SK-N-SH (cell line): ENCODE measurements around the gene ITGAE.

Experiments used
- EP300 ChIP-seq, 2 experiments: IDR thresholded peaks; 2 replicates each; pipeline versions ENCODE4 v1.4.0 to v1.6.1; 2012; ENCODE audit warnings: borderline replicate concordance in 1 of 2, low read depth in 1 of 2, low read length in 1 of 2
- JUND ChIP-seq: IDR thresholded peaks from 2 replicates; pipeline ENCODE4 v1.4.0; 2012
- POLR2AphosphoS5 ChIP-seq: IDR thresholded peaks from 2 replicates; pipeline ENCODE4 v1.6.1; 2012; ENCODE audit warnings: low read depth, low read length
- SIN3A ChIP-seq: IDR thresholded peaks from 2 replicates; pipeline ENCODE4 v1.6.1; 2012; ENCODE audit warnings: low read depth, mild to moderate bottlenecking, low read length, moderate library complexity, borderline replicate concordance
- TEAD4 ChIP-seq: IDR thresholded peaks from 2 replicates; pipeline ENCODE4 v1.4.0; 2012; ENCODE audit warnings: mild to moderate bottlenecking, borderline replicate concordance; ENCODE audit not compliant: insufficient read depth
- YY1 ChIP-seq: IDR thresholded peaks from 2 replicates; pipeline ENCODE4 v1.4.0; 2012; ENCODE audit warnings: low read depth, mild to moderate bottlenecking
- TF ChIP-seq, protein P1 (sequence below): fragments of 200-600 bp; sonication (generic); IDR thresholded peaks from 2 replicates; pipeline ENCODE4 v1.6.1; 2017; ENCODE audit warnings: antibody characterized with exemption, mild to moderate bottlenecking, moderate library complexity
- TF ChIP-seq, protein P2 (sequence below): fragments of 150-350 bp; IDR thresholded peaks from 2 replicates; pipeline ENCODE4 v1.6.1; 2017; ENCODE audit warnings: antibody characterized with exemption, low read length, low read depth, borderline replicate concordance
- TF ChIP-seq, protein P3 (sequence below): IDR thresholded peaks from 2 replicates; pipeline ENCODE4; 2012

DNA sequence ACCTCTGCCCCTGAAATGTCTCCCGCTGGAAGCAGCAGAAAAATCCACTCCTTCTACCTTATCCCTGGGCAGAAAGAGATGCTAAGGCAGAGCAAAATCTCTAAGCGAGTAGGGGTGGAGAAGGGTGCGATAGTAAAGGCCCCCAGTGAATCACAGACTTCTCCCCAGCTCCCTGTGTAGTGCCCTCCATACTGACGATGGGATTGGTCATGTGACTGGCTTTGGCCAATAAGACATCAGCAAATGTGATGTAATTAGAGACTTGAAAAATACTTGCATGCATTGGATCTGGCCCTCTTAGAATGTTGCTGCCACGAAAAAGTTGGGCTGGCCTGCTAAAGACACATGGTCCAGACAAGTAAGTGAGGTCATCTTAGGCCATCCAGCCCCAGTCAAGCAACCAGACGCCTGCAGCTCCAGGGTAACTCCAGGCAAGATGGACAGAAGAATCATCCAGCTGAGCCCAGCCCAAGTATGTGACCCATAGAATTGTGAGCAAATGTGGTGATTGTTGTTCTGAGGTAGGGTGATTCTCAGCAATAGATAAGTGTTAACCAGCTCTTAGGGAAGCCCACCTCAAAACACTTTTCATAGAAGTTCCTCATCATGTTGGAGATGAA is 41.3 kb downstream of the ITGAE start:
- no peak for TF ChIP-seq JUND
- no peak for TF ChIP-seq SIN3A
- TF ChIP-seq, protein P1, sequence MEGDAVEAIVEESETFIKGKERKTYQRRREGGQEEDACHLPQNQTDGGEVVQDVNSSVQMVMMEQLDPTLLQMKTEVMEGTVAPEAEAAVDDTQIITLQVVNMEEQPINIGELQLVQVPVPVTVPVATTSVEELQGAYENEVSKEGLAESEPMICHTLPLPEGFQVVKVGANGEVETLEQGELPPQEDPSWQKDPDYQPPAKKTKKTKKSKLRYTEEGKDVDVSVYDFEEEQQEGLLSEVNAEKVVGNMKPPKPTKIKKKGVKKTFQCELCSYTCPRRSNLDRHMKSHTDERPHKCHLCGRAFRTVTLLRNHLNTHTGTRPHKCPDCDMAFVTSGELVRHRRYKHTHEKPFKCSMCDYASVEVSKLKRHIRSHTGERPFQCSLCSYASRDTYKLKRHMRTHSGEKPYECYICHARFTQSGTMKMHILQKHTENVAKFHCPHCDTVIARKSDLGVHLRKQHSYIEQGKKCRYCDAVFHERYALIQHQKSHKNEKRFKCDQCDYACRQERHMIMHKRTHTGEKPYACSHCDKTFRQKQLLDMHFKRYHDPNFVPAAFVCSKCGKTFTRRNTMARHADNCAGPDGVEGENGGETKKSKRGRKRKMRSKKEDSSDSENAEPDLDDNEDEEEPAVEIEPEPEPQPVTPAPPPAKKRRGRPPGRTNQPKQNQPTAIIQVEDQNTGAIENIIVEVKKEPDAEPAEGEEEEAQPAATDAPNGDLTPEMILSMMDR: no peak
- no peak for TF ChIP-seq POLR2AphosphoS5
- TF ChIP-seq YY1: no peak
- TF ChIP-seq, protein P2, sequence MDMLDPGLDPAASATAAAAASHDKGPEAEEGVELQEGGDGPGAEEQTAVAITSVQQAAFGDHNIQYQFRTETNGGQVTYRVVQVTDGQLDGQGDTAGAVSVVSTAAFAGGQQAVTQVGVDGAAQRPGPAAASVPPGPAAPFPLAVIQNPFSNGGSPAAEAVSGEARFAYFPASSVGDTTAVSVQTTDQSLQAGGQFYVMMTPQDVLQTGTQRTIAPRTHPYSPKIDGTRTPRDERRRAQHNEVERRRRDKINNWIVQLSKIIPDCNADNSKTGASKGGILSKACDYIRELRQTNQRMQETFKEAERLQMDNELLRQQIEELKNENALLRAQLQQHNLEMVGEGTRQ: no peak
- TF ChIP-seq, protein P3, sequence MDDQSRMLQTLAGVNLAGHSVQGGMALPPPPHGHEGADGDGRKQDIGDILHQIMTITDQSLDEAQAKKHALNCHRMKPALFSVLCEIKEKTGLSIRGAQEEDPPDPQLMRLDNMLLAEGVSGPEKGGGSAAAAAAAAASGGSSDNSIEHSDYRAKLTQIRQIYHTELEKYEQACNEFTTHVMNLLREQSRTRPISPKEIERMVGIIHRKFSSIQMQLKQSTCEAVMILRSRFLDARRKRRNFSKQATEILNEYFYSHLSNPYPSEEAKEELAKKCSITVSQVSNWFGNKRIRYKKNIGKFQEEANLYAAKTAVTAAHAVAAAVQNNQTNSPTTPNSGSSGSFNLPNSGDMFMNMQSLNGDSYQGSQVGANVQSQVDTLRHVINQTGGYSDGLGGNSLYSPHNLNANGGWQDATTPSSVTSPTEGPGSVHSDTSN: no peak
- TF ChIP-seq TEAD4: no peak
- no peak for TF ChIP-seq EP300 (IDR thresholded peaks at IDR 0.05; ENCODE audit: borderline replicate concordance in 1 of 2, low read depth in 1 of 2, low read length in 1 of 2)
